ENCODE results near the gene GREB1.

- TF ChIP-seq POLR2AphosphoS5 (IDR thresholded peaks at IDR 0.05) (no peak), POLR2A (IDR thresholded peaks at IDR 0.05) (no peak), EP300 (IDR thresholded peaks at IDR 0.05; ENCODE audit: low read depth) (no peak)
- TF ChIP-seq, protein P1, sequence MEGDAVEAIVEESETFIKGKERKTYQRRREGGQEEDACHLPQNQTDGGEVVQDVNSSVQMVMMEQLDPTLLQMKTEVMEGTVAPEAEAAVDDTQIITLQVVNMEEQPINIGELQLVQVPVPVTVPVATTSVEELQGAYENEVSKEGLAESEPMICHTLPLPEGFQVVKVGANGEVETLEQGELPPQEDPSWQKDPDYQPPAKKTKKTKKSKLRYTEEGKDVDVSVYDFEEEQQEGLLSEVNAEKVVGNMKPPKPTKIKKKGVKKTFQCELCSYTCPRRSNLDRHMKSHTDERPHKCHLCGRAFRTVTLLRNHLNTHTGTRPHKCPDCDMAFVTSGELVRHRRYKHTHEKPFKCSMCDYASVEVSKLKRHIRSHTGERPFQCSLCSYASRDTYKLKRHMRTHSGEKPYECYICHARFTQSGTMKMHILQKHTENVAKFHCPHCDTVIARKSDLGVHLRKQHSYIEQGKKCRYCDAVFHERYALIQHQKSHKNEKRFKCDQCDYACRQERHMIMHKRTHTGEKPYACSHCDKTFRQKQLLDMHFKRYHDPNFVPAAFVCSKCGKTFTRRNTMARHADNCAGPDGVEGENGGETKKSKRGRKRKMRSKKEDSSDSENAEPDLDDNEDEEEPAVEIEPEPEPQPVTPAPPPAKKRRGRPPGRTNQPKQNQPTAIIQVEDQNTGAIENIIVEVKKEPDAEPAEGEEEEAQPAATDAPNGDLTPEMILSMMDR (IDR thresholded peaks at IDR 0.05) = no peak
Observed at GRCh38 chr2:11494310-11494709, 39.5 kb upstream of the GREB1 start.
